KMS-11 (cell line): ENCODE data around the gene HINT2.

Experiments
- H2AFZ ChIP-seq: fragments of 200-600 bp; sonication (generic); 2 replicates; pipeline ENCODE4 v1.6.1; 2016; ENCODE audit warnings: antibody characterized with exemption, mixed run types, low read depth
- H3K27ac ChIP-seq: fragments of 200-600 bp; sonication (generic); 2 replicates; pipeline ENCODE4 v1.6.1; 2016; ENCODE audit warnings: mild to moderate bottlenecking, mixed run types
- H3K27me3 ChIP-seq: fragments of 200-600 bp; sonication (generic); 2 replicates; pipeline ENCODE4 v1.6.1; 2017; ENCODE audit warnings: mild to moderate bottlenecking, low read depth, mixed run types, moderate library complexity; ENCODE audit not compliant: insufficient read depth
- H3K36me3 ChIP-seq: fragments of 200-600 bp; sonication (generic); 2 replicates; pipeline ENCODE4 v1.6.1; 2017; ENCODE audit warnings: mild to moderate bottlenecking, mixed run types; ENCODE audit not compliant: insufficient read depth
- H3K4me1 ChIP-seq: fragments of 200-600 bp; sonication (generic); 2 replicates; pipeline ENCODE4 v1.6.1; 2016; ENCODE audit warnings: mild to moderate bottlenecking, low read depth, mixed run types; ENCODE audit not compliant: poor library complexity, severe bottlenecking
- H3K4me2 ChIP-seq: fragments of 200-600 bp; sonication (generic); 2 replicates; pipeline ENCODE4 v1.7.0; 2016; ENCODE audit warnings: mild to moderate bottlenecking, mixed run types
- H3K4me3 ChIP-seq: fragments of 200-600 bp; sonication (generic); IDR thresholded peaks from 2 replicates; pipeline ENCODE4 v1.6.1; 2017; ENCODE audit warnings: low read depth, low read length, mixed read lengths; ENCODE audit not compliant: insufficient read depth
- H3K79me2 ChIP-seq: fragments of 200-600 bp; sonication (generic); 2 replicates; pipeline ENCODE4 v1.6.1; 2016; ENCODE audit warnings: low read depth, mixed run types; ENCODE audit not compliant: insufficient read depth
- H3K9ac ChIP-seq: fragments of 200-600 bp; sonication (generic); 2 replicates; pipeline ENCODE4 v1.6.1; 2016; ENCODE audit warnings: mild to moderate bottlenecking, mixed run types
- H4K20me1 ChIP-seq: fragments of 200-600 bp; sonication (generic); 2 replicates; pipeline ENCODE4 v1.6.1; 2016; ENCODE audit warnings: mild to moderate bottlenecking, mixed run types; ENCODE audit not compliant: insufficient read depth
- CTCF ChIP-seq: fragments of 200-600 bp; sonication (generic); conservative IDR thresholded peaks from 2 replicates; pipeline ENCODE4 v1.6.1; 2017; ENCODE audit warnings: low read depth, mild to moderate bottlenecking, antibody characterized with exemption, low read length, moderate library complexity, mixed read lengths

Gene HINT2

DNA sequence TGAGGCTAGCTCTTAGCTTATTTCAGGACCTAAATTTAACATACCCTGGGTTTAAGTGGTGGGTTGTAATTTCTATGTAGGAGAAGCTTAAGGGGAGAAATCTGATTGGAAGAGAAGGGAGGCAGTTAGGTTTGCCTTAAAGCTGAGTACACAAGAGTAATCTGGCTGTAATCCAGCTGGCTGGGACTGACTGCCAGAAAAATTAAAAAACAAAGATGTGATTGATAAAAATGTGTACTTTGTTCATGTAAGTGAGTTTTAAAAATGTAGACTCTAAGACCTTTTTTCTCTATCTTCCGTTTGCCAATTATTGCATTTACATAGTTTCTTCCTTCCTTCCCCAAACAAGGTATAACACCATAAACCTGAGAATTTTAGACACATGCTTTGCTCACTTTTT, 43.3 kb downstream of the HINT2 start:
- Histone ChIP-seq H3K27me3 (no peaks in the 10 kb centered on the region), H3K4me1 (peaks cover 10% of the 10 kb centered on the region), H3K36me3 (no peaks in the 10 kb centered on the region), H3K79me2 (0 out of 2 replicates have a peak, but pooled peaks cover 6% of the 10 kb centered on the region), H3K4me3 (no peak overlapping the region), H3K27ac (no peak overlapping the region), H3K4me2 (no peak overlapping the region), H2AFZ (no peak overlapping the region), H4K20me1 (no peaks in the 10 kb centered on the region), H3K9ac (no peak overlapping the region)
- TF ChIP-seq CTCF, result no peak

- Histone ChIP-seq H3K4me1 (peaks cover 7% of the 10 kb centered on the region), H3K36me3 (no peaks in the 10 kb centered on the region), H3K4me2 (no peak overlapping the region), H3K27me3 (no peaks in the 10 kb centered on the region), H2AFZ (no peak overlapping the region), H3K79me2 (0 out of 2 replicates have a peak, but pooled peaks cover 7% of the 10 kb centered on the region), H3K27ac (no peak overlapping the region), H3K9ac (no peak overlapping the region), H3K4me3 (no peak overlapping the region), H4K20me1 (no peaks in the 10 kb centered on the region)
- no peak for TF ChIP-seq CTCF
Observed at GRCh38 chr9:35771075-35771433, 43.8 kb downstream of the HINT2 start.

DNA sequence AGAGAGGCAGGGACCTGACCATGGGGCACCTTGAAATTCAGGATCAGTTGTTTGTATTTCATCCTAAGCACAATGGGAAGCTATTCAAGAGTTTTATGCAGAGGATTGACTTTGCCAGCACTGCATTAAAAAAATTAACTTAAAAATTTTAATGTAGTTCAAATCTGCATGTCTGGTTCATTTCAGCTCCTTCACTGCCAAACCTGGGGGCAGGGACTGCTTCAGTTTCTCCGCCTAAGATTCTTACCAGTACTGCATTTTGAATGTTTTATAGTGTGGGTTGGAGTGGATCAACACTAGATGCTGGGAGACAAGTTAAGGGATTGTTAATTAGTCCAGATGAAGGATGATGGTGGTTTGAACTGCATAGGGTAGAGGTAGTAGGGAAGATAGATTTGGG, 45.1 kb downstream of the HINT2 start:
- H3K79me2 ChIP-seq, result 0 out of 2 replicates have a peak, but pooled peaks cover 7% of the 10 kb centered on the region
- no peak overlapping the region for H3K27ac ChIP-seq
- no peaks in the 10 kb centered on the region for H3K4me1 ChIP-seq
- no peak overlapping the region for H3K4me3 ChIP-seq
- no peaks in the 10 kb centered on the region for H3K27me3 ChIP-seq
- no peaks in the 10 kb centered on the region for H3K36me3 ChIP-seq
- no peaks in the 10 kb centered on the region for H4K20me1 ChIP-seq
- no peak for TF ChIP-seq CTCF
- no peak overlapping the region for H2AFZ ChIP-seq
- no peak overlapping the region for H3K9ac ChIP-seq
- H3K4me2 ChIP-seq, result no peak overlapping the region

DNA sequence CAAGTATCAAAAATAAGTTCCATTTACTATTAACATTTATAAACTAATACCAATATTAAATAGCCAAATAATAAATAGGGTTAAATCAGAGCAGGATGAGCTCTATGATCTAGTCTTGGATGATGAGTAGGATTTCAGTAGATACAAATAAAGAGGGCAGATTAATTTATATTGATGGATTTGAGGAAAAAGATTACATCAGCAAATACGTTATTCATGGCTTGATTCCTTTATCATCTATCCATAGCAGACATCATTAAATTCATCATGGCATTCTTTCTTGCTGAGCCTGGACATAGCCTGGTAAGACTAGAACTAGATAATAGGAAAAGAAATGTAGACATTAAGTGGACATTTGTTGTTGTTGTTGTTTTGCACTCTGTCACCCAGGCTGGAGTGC, 47.4 kb downstream of the HINT2 start:
- no peak overlapping the region for H3K9ac ChIP-seq
- H3K79me2 ChIP-seq, result peaks cover 8% of the 10 kb centered on the region; the same call in 1 of the 2 replicates
- no peak overlapping the region for H3K4me2 ChIP-seq
- no peak overlapping the region for H3K4me3 ChIP-seq
- no peak for TF ChIP-seq CTCF
- H3K27ac ChIP-seq, result no peak overlapping the region
- H4K20me1 ChIP-seq, result no peaks in the 10 kb centered on the region
- no peaks in the 10 kb centered on the region for H3K36me3 ChIP-seq
- no peak overlapping the region for H2AFZ ChIP-seq
- H3K4me1 ChIP-seq, result no peaks in the 10 kb centered on the region
- H3K27me3 ChIP-seq, result no peaks in the 10 kb centered on the region
